PFSK-1 (cell line): ENCODE measurements around the gene CMBL.

ENCODE experiments used
- REST ChIP-seq, 2 experiments: IDR thresholded peaks; 2 replicates each; pipeline versions ENCODE4 v1.6.1 to v1.8.0; 2011 to 2012; ENCODE audit warnings: low read depth in 2 of 2, low read length in 2 of 2, control low read depth in 1 of 2, inconsistent platforms in 1 of 2, mild to moderate bottlenecking in 1 of 2, moderate library complexity in 1 of 2; ENCODE audit not compliant: insufficient read depth in 1 of 2
- SIN3A ChIP-seq: IDR thresholded peaks from 2 replicates; pipeline ENCODE4 v1.6.1; 2012; ENCODE audit warnings: mild to moderate bottlenecking, low read length, moderate library complexity, borderline replicate concordance; ENCODE audit not compliant: insufficient read depth
- TAF1 ChIP-seq: IDR thresholded peaks from 2 replicates; pipeline ENCODE4 v1.6.1; 2012; ENCODE audit warnings: low read length, control low read depth, borderline replicate concordance; ENCODE audit not compliant: insufficient read depth

- TF ChIP-seq REST (IDR thresholded peaks at IDR 0.05; ENCODE audit: insufficient read depth in 1 of 2, low read depth in 2 of 2, low read length in 2 of 2) = no peak
- TF ChIP-seq TAF1 = no peak
- TF ChIP-seq SIN3A = no peak
Observed at GRCh38 chr5:10339958-10340357, 32.3 kb upstream of the CMBL start.
